AG08395 (cell line): ENCODE results near the gene SPTLC3.

Source experiments
- DNase-seq: peaks from one replicate; pipeline ENCODE4 v3.0.0; 2012; ENCODE audit warnings: mixed read lengths, low spot score

The SPTLC3 gene

DNA sequence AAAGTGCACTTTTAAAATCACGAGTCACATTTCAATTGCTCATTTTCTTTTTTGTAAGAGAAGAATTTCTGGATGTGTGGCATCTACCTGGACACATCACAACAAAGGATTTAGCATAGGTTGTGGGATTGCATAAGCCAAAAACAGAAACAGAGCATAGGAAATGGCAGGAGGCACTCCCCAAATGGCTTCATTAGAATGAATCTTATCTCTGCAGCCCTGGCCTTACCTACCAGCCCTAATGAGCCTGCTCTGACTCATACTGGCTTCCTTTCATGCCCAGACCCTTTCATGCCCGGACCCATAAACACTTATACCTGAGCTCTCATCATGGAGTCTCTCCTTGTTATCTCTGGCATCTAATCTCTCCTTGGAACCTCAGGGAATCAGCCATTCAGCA, 23.9 kb upstream of the SPTLC3 start:
- no peak for DNase-seq

DNA sequence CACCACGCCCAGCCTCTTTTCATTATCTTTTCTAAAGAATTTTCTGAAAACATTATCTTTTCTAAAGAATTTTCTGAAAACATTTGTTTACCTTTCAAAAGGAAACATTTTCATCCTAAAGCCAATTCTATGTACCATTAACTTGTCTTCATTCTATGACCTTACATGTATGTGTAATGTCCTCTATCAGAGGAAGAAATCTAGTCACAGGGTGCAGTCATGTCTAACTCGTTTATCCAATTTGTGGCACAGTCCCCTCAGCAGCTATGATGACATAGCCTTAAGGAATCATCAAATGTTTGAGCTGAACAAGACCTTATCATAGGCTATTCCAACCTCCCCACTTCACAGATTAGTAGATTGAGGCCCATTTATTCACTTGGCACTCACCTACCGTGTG, 21.5 kb upstream of the SPTLC3 start:
- no peak for DNase-seq

- no peak for DNase-seq
Observed at GRCh38 chr20:12989586-12990115, 19.1 kb upstream of the SPTLC3 start.

DNA sequence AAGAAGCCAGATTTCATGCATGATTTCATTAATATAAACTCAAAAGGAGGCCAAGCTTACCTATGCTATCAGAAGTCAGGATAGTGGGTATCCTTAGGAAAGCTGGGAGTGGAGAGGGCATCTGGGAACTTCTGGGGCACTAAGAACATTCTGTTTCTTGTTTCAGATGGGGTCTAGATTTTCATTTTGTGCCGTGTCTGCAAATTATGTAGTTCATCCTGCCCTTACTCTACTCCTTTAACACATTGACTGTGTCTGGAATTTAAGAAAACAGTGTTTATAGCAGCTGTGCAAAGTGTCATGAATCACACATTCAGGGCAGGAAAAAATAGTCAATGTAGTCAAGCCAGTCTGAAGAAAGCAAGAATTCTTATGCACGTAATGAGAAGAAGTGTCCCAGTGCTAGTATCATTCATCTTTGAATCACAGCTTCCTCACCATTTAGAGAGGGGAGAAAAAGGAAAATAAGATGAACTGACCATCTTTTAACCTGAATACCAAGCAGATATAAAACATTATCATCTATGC, 11.6 kb upstream of the SPTLC3 start:
- DNase-seq, result no peak

DNA sequence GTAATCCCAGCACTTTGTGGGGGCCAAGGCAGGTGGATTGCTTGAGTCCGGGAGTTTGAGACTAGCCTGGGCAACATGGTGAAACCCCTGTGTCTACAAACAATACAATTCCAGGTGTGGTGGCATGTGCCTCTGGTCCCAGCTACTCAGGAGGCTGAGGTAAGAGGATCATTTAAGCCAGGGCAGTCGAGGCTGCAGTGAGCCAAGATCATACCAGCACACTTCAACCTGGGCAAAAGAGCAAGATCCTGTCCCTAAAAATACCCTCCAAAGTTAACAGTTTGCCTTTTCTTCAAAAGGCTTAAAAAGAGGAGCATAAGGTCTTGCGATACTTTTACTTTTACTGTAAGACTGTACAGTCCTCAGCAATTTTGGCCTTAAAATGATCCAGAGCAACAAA, 10.7 kb upstream of the SPTLC3 start:
- no peak for DNase-seq

- no peak for DNase-seq
Observed at GRCh38 chr20:12999201-12999600, 9.6 kb upstream of the SPTLC3 start.

DNA sequence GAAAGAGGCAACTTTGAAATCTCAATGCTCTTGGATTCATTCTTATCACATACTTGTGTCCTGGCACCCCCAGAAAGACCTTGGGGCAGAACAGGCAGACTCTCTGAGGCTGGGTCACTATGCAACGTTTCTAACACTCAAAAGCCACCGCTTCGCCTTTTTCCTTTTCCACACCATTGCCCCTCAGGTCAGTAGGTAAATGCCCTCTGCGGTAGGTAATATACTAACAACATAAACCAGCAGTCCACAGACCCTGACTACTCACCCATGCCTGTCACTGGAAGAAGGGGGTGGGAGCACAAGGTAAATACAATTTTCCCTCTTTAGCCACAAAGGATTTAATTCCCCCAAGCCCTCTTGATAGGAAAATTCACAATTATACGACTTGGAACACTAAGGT, 6.5 kb upstream of the SPTLC3 start:
- DNase-seq, result no peak

GRCh38 chr20:13006825-13007224, 1.9 kb upstream of the SPTLC3 start:
- DNase-seq, result no peak

GRCh38 chr20:13007596-13007995, 1.2 kb upstream of the SPTLC3 start:
- DNase-seq, result no peak

DNA sequence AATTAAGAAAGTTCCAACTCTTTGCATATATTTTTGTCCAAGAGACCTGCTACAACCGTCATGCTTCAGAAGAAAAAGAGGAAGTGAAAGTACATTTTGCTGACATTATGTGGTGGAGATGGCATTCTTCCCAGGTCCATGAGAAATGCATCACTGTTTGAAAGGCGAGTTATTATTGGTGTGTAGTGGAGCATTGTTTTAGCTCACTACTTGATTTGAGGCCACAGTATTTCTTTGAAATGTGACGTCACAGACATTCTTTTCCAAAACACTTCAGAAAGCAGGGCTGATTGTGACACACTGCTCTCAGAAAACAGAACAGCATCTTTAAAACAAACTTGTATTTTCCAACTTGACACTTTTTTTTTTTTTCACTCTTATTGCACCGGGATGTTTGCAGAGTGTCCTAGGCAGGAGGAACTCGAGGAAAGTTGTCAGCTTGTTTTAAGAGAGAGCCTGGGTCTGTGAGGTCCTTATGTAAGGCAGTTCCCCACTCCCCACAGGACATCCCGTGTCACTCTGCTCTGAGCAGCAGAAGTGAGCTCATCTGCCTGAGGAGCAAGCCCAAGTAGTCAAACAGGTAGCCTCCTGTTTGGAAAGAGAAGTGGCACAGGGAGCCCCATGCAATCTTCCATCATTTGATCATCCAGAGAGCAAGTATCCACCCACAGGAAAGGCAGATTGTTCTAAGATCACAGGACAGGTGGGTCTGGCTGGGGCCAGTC, 1.1 kb downstream of the SPTLC3 start:
- DNase-seq, result peak; percentile 87

DNA sequence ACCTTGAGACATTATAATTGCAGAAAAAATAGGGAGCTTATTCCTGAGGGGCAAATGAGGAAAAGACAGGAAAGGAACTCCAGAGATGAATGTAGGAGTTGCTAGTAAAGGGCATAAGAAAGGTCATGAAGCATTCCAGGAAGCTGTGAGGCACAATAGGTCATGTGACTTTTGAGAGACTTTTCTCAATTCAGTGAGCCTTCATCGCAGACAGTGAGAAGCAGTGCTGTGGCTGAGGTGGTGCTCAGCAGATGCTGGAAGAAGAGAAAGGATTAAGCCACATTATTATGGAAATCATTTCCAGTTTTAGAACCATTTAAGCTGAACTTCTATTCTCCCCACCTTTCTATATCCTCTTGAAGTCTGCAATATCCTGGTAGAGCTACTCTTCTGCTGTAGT, 4.1 kb downstream of the SPTLC3 start:
- DNase-seq, result no peak

GRCh38 chr20:13013411-13013810, 4.6 kb downstream of the SPTLC3 start:
- no peak for DNase-seq

DNA sequence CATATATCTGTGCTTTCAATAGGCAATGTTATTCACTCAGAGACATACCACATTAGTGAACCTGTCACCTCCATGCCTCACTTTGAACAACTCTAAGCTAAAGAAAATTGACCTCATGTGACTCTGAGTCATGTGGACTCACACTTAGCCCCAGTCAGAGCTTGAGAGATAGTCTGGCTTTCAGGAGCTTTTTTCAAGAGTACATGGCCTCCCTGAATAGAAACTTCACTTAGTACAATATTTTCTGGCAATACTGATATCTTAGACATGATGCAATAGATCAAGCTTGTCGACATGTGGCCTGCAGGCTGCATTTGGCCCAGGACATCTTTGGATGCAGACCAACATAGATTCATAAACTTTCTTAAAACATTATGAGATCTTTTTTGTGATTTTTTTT, 8.5 kb downstream of the SPTLC3 start:
- DNase-seq, result no peak

DNA sequence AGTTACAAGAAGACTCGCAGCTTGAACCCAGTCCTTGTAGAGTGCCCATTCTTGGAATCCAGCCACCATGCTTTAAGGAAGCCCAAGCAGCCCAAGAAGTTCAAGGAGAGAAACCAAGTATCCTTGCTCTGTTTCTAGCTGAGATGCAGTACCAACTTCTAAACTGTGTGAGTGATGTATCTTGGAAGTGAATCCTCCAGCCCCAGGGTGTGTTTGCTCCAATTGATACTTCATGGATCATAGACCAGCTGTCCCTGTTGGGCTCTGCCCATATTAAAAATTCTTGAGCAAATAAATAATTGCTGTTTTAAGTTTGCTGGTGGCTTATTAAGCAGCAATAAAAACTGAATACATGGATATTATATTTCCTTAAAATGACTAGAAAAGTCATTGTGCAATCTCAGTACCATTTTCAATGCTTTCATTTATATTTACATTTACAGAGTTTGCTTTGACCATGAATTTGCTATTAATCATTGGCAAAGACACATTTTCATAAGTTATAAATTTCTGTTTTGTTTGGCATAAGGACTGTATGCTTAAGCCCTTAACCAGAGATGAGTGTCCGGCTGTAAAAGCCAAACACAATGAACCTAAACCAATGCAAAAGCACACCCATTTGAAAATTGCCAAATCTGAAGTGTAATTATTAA, 9.2 kb downstream of the SPTLC3 start:
- no peak for DNase-seq

DNA sequence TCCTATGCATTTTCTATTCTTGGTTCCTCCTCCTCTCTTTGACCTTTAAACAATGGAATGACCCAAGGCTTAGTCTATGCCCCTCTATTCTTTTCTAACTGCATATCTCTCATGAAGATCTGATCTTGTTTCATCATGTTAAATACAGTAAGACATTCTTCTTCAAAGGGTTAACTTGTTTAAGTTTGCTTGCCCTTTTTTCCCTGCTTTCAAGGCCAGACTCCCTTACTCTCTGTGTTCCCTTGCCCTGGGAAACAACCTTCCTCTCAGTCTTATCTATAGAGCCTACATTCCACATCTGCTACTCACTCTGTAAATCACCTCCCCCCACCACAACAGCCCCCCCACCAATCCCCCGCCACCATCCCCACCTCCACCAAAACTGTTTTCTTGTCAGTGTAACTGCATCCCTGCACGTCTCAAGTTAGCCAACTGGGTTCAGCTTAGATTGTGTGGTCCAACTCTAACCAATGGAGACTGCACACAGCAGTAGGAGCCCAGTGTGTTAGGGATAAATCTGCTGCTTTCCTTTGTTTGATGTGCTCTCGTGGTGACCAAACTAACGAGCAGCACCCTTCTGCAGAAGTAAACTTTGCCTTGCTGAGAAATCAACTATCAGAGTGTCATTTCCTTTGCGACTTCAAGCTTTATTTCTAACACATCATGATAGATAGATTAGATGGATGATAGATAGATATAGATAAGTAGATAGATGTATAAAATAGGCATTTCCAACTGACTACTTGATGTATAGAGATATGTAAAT, 12.6 kb downstream of the SPTLC3 start:
- DNase-seq, result no peak

GRCh38 chr20:13022401-13023155, 13.8 kb downstream of the SPTLC3 start:
- DNase-seq, result peak; percentile 70

GRCh38 chr20:13024596-13024995, 15.8 kb downstream of the SPTLC3 start:
- DNase-seq, result no peak

DNA sequence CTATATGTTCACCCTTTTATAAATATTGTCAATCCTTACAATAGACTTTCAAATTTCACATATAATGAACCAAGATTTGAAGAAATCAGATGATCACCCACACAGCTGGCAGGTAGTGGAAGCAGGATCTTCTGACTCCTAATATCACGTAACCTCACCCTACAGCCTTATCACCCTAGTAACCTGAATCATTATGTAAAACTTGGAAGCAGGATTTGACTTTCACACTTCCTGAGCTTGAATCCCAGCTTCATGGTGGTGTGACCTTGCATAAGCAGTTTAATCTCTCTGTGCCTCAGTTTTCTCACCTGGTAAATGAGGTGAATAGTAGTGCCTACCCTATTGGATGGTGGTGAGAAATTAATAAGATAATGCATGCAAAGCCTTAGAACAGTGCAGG, 16.4 kb downstream of the SPTLC3 start:
- DNase-seq, result no peak

DNA sequence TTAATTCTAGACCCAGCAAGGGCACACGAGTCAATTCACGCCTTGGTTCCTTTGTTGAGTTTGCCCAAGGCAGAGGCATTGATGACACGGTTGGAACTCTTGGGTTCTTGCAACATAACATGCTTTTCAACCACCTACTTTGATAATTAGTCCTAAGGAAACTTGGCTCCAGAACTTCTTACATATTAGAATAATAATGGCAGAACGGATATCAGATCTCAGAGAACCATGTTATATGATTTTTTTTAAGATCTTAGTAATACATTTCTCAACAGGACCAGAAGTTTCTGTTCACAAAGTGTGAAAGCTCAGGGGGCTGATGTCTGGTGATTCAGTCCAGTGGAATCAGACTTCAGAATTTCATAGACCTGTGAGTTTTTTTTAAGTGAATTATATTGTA, 19.2 kb downstream of the SPTLC3 start:
- DNase-seq, result no peak

- no peak for DNase-seq
Observed at GRCh38 chr20:13028673-13029072, 19.9 kb downstream of the SPTLC3 start.

DNA sequence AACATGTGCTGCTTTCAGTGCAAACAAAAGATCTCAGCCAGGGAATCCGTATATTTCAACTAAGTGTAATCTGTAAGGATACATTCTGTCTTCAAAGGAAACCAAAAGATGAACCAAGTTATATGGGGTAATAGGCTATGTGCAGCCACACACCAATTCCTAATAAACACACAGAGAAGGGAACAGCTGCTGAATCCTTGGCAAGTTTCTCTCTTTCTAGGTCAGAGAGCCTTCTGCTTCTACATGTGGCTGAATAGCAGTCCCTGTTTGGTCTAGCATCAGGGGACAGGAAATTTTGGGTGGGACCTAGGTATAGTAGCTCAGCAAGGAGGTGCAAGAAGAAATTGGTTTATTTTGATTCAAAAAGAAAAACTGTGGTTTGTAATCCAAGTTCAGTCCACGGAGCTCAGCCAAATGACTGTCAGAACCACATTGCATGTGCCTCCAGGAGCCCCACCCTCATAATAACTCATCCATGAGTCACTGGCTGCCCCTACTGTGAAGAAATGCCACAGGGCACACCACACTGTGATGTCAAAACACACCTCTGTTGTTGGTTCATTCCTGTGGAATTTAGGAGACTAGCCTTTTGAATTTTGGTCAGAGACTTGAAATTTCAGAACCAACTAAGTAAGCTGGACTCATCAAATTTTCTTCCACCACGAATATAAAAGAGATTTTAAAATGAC, 21.1 kb downstream of the SPTLC3 start:
- DNase-seq, result peak; percentile 91
